ENCODE results near the gene KNG1. TPM values are rescaled to one million over a fixed set of nuclear protein-coding genes. Genes with fewer than 3 reads are reported as not detected.
A peak's percentile ranks its signal among the peaks of the same experiment; 100 is the strongest.

KNG1 gene
- total RNA-seq, 1 donor from 2014 or later, result not detected

GRCh38 chr3:186713499-186713898, 3.7 kb upstream of the KNG1 start:
- Histone ChIP-seq H3K36me3 (no peaks in the 10 kb centered on the region), H3K27me3 (ENCODE audit: low read depth) (no peaks in the 10 kb centered on the region), H3K4me3 (no peak overlapping the region), H3K9me3 (no peaks in the 10 kb centered on the region), H3K4me1 (no peaks in the 10 kb centered on the region), H3K27ac (no peak overlapping the region)
- no peak for ATAC-seq
- no peak for TF ChIP-seq CTCF (IDR thresholded peaks at IDR 0.05)
- intact Hi-C loops (cut with DNase I), result no loop called here
- no peak for DNase-seq

- ATAC-seq (no peak), DNase-seq (no peak)
- no peak for TF ChIP-seq CTCF (IDR thresholded peaks at IDR 0.05)
- H3K27ac ChIP-seq, result no peak overlapping the region
- no peaks in the 10 kb centered on the region for H3K4me1 ChIP-seq
- intact Hi-C loops (cut with DNase I), result no loop called here
- H3K9me3 ChIP-seq, result no peaks in the 10 kb centered on the region
- H3K4me3 ChIP-seq, result no peak overlapping the region
- no peaks in the 10 kb centered on the region for H3K36me3 ChIP-seq
- H3K27me3 ChIP-seq (ENCODE audit: low read depth), result no peaks in the 10 kb centered on the region
Measured at GRCh38 chr3:186719945-186720739, 3.0 kb downstream of the KNG1 start.

- Histone ChIP-seq H3K36me3 (no peaks in the 10 kb centered on the region), H3K4me1 (no peaks in the 10 kb centered on the region), H3K9me3 (no peaks in the 10 kb centered on the region), H3K4me3 (no peak overlapping the region), H3K27me3 (ENCODE audit: low read depth) (no peaks in the 10 kb centered on the region), H3K27ac (no peak overlapping the region)
- DNase-seq (no peak), ATAC-seq (peak in 1 of 2 donors; percentile 38)
- intact Hi-C loops (cut with DNase I), result no loop called here
- no peak for TF ChIP-seq CTCF (IDR thresholded peaks at IDR 0.05)
Measured at GRCh38 chr3:186722457-186722856, 5.3 kb downstream of the KNG1 start.

- Histone ChIP-seq H3K4me3 (no peak overlapping the region), H3K27ac (no peak overlapping the region), H3K4me1 (no peaks in the 10 kb centered on the region), H3K9me3 (no peaks in the 10 kb centered on the region), H3K36me3 (no peaks in the 10 kb centered on the region), H3K27me3 (ENCODE audit: low read depth) (no peaks in the 10 kb centered on the region)
- ATAC-seq (no peak), DNase-seq (no peak)
- TF ChIP-seq CTCF (IDR thresholded peaks at IDR 0.05), result no peak
- intact Hi-C loops (cut with DNase I), result no loop called here
Measured at GRCh38 chr3:186724911-186725310, 7.8 kb downstream of the KNG1 start.

- ATAC-seq, result no peak
Measured at GRCh38 chr3:186732169-186732766, 15.1 kb downstream of the KNG1 start.

More at GRCh38 chr3:186732169-186732766, 15.1 kb downstream of the KNG1 start:
- H3K36me3 ChIP-seq, result no peaks in the 10 kb centered on the region
- intact Hi-C loops (cut with DNase I), result no loop called here
- H3K4me1 ChIP-seq, result no peaks in the 10 kb centered on the region
- H3K27ac ChIP-seq, result no peak overlapping the region
- no peak for DNase-seq
- no peak overlapping the region for H3K4me3 ChIP-seq
- no peaks in the 10 kb centered on the region for H3K27me3 ChIP-seq (ENCODE audit: low read depth)
- no peaks in the 10 kb centered on the region for H3K9me3 ChIP-seq
- TF ChIP-seq CTCF (IDR thresholded peaks at IDR 0.05), result no peak

Measured in lower lobe of right lung (tissue), 2 donors.